Ecto neural progenitor cell (in vitro differentiated cells): ENCODE measurements around the gene PRPF40B.

Experiments
- DNase-seq: peaks from one replicate; pipeline ENCODE4 v3.0.0-alpha.2; 2018; ENCODE audit warnings: low spot score

Gene PRPF40B

GRCh38 chr12:49684310-49684854 is 61.0 kb downstream of the PRPF40B start:
- no peak for DNase-seq

- DNase-seq, result no peak
Measured at GRCh38 chr12:49687941-49688340, 64.6 kb downstream of the PRPF40B start.

GRCh38 chr12:49689237-49689636 is 65.9 kb downstream of the PRPF40B start:
- no peak for DNase-seq

- no peak for DNase-seq
Measured at GRCh38 chr12:49689785-49690184, 66.4 kb downstream of the PRPF40B start.

- no peak for DNase-seq
Measured at GRCh38 chr12:49692851-49693250, 69.5 kb downstream of the PRPF40B start.

GRCh38 chr12:49693931-49694444 is 70.6 kb downstream of the PRPF40B start:
- DNase-seq, result no peak
